DND-41 (cell line): ENCODE data around the gene TF.

Source experiments
- CTCF ChIP-seq: IDR thresholded peaks from 2 replicates; pipeline ENCODE4 v1.5.1; 2012; ENCODE audit warnings: borderline replicate concordance, low read length, moderate library complexity, mild to moderate bottlenecking; ENCODE audit not compliant: poor library complexity, severe bottlenecking; ENCODE audit errors: extremely low read depth
- EZH2 ChIP-seq: IDR thresholded peaks from 3 replicates; pipeline ENCODE4 v1.6.1; 2012; ENCODE audit warnings: borderline replicate concordance, low read depth, mild to moderate bottlenecking, moderate library complexity, low read length, inconsistent platforms; ENCODE audit not compliant: severe bottlenecking

DNA sequence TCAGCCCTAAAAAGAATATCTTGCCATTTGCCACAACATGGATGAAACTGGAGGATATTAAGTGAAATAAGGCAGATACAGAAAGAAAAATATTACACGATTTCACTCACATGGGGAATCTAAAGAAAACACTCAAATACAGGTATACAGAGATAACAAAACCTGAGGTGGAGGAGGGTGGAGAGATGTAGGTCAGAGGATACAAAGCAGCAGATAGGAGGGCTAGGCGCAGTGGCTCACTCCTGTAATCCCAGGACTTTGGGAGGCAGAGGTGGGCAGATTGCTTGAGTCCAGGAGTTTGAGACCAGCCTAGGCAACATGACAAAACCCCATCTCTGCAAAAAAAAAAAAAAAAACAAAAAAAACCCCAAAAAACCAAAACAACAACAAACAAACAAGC is 36.3 kb downstream of the TF start:
- TF ChIP-seq CTCF = no peak
- no peak for TF ChIP-seq EZH2
